HepG2 (cell line): ENCODE measurements around the gene REEP2. TPM values are rescaled to one million over a fixed set of nuclear protein-coding genes. Genes with fewer than 3 reads are reported as not detected.

Experiments used
- ATAC-seq: fragments of 200-7000 bp; cut with Tn5 transposase; 3 replicates; pipeline ENCODE4 v1.9.1; 2020; ENCODE audit warnings: mild to moderate bottlenecking, moderate library complexity
- BruUV-seq: library from RNA; stranded (reverse); fragments of 400-500 nt; replicated peaks from 2 replicates; lab custom pipeline; 2021; lab: Mats Ljungman, UMichigan
- CTCF ChIA-PET: fragments of 300-600 bp; formaldehyde crosslinking; extraction: SDS; loops from one replicate; lab custom pipeline; 2021; ENCODE audit warnings: low total read pairs, inconsistent platforms, low intra/inter-chr PET ratio; lab: Yijun Ruan, JAX
- POLR2A ChIA-PET: fragments of 350-600 bp; sonication (Branson Sonifier 250); formaldehyde crosslinking; loops from one replicate; lab custom pipeline; 2020; ENCODE audit warnings: antibody characterized with exemption, inconsistent platforms; lab: Yijun Ruan, JAX
- DNase-seq: peaks from one replicate; pipeline ENCODE4 v3.0.0-alpha.2; 2015; ENCODE audit warnings: low spot score
- FAIRE-seq: peaks from 3 replicates; lab custom pipeline; 2011; peaks lifted over from hg19 to GRCh38; lab: Jason Lieb, UNC
- H2AFZ ChIP-seq: one replicate; pipeline ENCODE4 v1.6.1; 2011; ENCODE audit warnings: low read length, inconsistent platforms
- H3K27ac ChIP-seq: fragments of 300-600 bp; 3 replicates; pipeline ENCODE4 v1.8.0; 2011; ENCODE audit warnings: mixed run types, mild to moderate bottlenecking, mixed read lengths, low read length, inconsistent platforms; ENCODE audit not compliant: insufficient read depth; ENCODE audit errors: extremely low read length
- H3K27me3 ChIP-seq, 2 experiments: fragments of 200-600 bp in 1 of 2; 2 replicates in 1 of 2; 3 replicates in 1 of 2; pipeline versions ENCODE4 v1.6.0 to v1.8.0; 2011; ENCODE audit warnings: low read length in 2 of 2, mild to moderate bottlenecking in 2 of 2, moderate library complexity in 2 of 2, inconsistent platforms in 1 of 2; ENCODE audit not compliant: insufficient read depth in 2 of 2, control insufficient read depth in 1 of 2
- H3K36me3 ChIP-seq, 2 experiments: fragments of 200-600 bp in 1 of 2; replicated peaks in 1 of 2; 2 replicates in 1 of 2; 3 replicates in 1 of 2; pipeline versions ENCODE4 v1.5.1 to v1.8.0; 2011; ENCODE audit warnings: low read length in 2 of 2, inconsistent platforms in 1 of 2; ENCODE audit not compliant: insufficient read depth in 2 of 2, control insufficient read depth in 1 of 2
- H3K4me1 ChIP-seq: 2 replicates; pipeline ENCODE4 v1.5.1; 2012; ENCODE audit warnings: low read length, inconsistent platforms; ENCODE audit not compliant: insufficient read depth
- H3K4me2 ChIP-seq: 2 replicates; pipeline ENCODE4 v1.6.0; 2011; ENCODE audit warnings: low read depth, low read length, inconsistent platforms
- H3K4me3 ChIP-seq, 3 experiments: fragments of 200-600 bp in 1 of 3; sonication (generic), shearing (Covaris generic) in 1 of 3; replicated peaks in 1 of 3; 2 replicates each; pipeline ENCODE4 v1.5.1; 2011 to 2016; ENCODE audit warnings: low read length in 3 of 3, inconsistent platforms in 2 of 3, low read depth in 2 of 3, mild to moderate bottlenecking in 2 of 3, control low read depth in 1 of 3, mixed read lengths in 1 of 3; ENCODE audit not compliant: insufficient read depth in 1 of 3
- H3K79me2 ChIP-seq: one replicate; pipeline ENCODE4 v1.6.1; 2011; ENCODE audit warnings: low read length, inconsistent platforms; ENCODE audit not compliant: insufficient read depth
- H3K9ac ChIP-seq: 2 replicates; pipeline ENCODE4 v1.6.0; 2011; ENCODE audit warnings: mild to moderate bottlenecking, low read depth, low read length, inconsistent platforms; ENCODE audit not compliant: insufficient read depth
- H3K9me3 ChIP-seq: 2 replicates; pipeline ENCODE4 v1.5.1; 2012; ENCODE audit warnings: mild to moderate bottlenecking, low read length
- H4K20me1 ChIP-seq: 2 replicates; pipeline ENCODE4 v1.6.0; 2011; ENCODE audit warnings: inconsistent platforms, mild to moderate bottlenecking, low read length, moderate library complexity; ENCODE audit not compliant: insufficient read depth
- AGO1 ChIP-seq: fragments of 200-400 bp; formaldehyde crosslinking; IDR thresholded peaks from 2 replicates; pipeline ENCODE4 v1.6.1; 2017; ENCODE audit warnings: mild to moderate bottlenecking, low read depth, low read length, moderate library complexity; ENCODE audit not compliant: poor library complexity, severe bottlenecking
- HNRNPK ChIP-seq: fragments of 200-400 bp; formaldehyde crosslinking; IDR thresholded peaks from 2 replicates; pipeline ENCODE4 v1.6.1; 2018; ENCODE audit warnings: low read length, low read depth, moderate library complexity, mild to moderate bottlenecking; ENCODE audit not compliant: poor library complexity, severe bottlenecking
- PCBP2 ChIP-seq: fragments of 200-400 bp; formaldehyde crosslinking; optimal IDR thresholded peaks from 2 replicates; pipeline ENCODE3; 2018; ENCODE audit warnings: low read length, low read depth; ENCODE audit not compliant: poor library complexity, severe bottlenecking
- POLR2A ChIP-seq, 2 experiments: IDR thresholded peaks; 2 replicates each; pipeline ENCODE4 v1.6.1; 2011; ENCODE audit warnings: low read depth in 2 of 2, low read length in 2 of 2, mild to moderate bottlenecking in 1 of 2, moderate library complexity in 1 of 2; ENCODE audit not compliant: insufficient read depth in 1 of 2
- POLR2AphosphoS2 ChIP-seq: IDR thresholded peaks from 2 replicates; pipeline ENCODE4 v1.6.1; 2011; ENCODE audit warnings: low read depth, low read length, improper control_type of control experiment
- ZSCAN20 ChIP-seq: sonication (generic); formaldehyde crosslinking; IDR thresholded peaks from 2 replicates; pipeline ENCODE4 v1.4.0; 2020; ENCODE audit warnings: missing genetic modification reagents, mild to moderate bottlenecking, borderline replicate concordance
- WGBS: methylation state at CpG from one replicate; pipeline ENCODE4 v1.1.6; 2017; ENCODE audit warnings: low lambda C conversion rate; 5-methylcytosine and 5-hydroxymethylcytosine counted together
- in situ Hi-C: cut with HindIII; loops from 2 replicates; pipeline ENCODE4 v1.10.0; 2017; ENCODE audit warnings: low pct_unique_long_range_greater_than_20kb; ENCODE audit not compliant: extremely low pct_ligation_motif_present
- intact Hi-C: fragments of 100-400 bp; cut with micrococcal nuclease; formaldehyde crosslinking; loops from one replicate; pipeline ENCODE4 v1.10.0; 2022; ENCODE audit not compliant: unreplicated experiment
- polyA plus RNA-seq, 8 experiments: library from polyadenylated mRNA; depleted of rRNA in 3 of 8; stranded (reverse) in 7 of 8; unstranded in 1 of 8; fragments of >200 nt; fragmentation: Illumina TruSeq in 4 of 8; extraction: Trizol in 4 of 8; gene quantifications; 2 replicates each; pipeline versions ENCODE4 v1.2.1 to v1.2.3, GENCODE V29; 2011 to 2016; ENCODE audit warnings: low read depth in 4 of 8, missing spikeins in 1 of 8, mixed read lengths in 1 of 8; ENCODE audit not compliant: insufficient read depth in 1 of 8
- total RNA-seq, 5 experiments: library from RNA; depleted of rRNA; stranded (reverse); fragments of >200 nt; fragmentation: Illumina TruSeq; extraction: Trizol; gene quantifications; 2 replicates each; pipeline ENCODE4 v1.2.3, GENCODE V29; 2016; ENCODE audit warnings: low read depth in 1 of 5
- TF ChIP-seq, protein P1 (sequence below): sonication (generic); formaldehyde crosslinking; IDR thresholded peaks from 2 replicates; pipeline ENCODE4 v1.5.0; 2020; ENCODE audit warnings: missing genetic modification reagents

Gene REEP2
- total and polyA plus RNA-seq, 2 of the 13 experiments (the other 11 are each of a cell fraction or from before 2014, with no cell fraction given), result 5.3 to 7.8 TPM

DNA sequence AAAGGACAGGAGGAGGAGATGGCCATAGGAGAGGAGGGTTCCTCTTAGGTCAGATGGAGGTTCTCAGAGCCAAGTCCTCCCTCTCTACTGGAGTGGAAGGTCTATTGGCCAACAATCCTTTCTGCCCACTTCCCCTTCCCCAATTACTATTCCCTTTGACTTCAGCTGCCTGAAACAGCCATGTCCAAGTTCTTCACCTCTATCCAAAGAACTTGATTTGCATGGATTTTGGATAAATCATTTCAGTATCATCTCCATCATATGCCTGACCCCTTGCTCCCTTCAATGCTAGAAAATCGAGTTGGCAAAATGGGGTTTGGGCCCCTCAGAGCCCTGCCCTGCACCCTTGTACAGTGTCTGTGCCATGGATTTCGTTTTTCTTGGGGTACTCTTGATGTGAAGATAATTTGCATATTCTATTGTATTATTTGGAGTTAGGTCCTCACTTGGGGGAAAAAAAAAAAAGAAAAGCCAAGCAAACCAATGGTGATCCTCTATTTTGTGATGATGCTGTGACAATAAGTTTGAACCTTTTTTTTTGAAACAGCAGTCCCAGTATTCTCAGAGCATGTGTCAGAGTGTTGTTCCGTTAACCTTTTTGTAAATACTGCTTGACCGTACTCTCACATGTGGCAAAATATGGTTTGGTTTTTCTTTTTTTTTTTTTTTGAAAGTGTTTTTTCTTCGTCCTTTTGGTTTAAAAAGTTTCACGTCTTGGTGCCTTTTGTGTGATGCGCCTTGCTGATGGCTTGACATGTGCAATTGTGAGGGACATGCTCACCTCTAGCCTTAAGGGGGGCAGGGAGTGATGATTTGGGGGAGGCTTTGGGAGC, 29.5 kb downstream of the REEP2 start:
- ChIA-PET CTCF (no interaction called here), POLR2A (interaction anchor here (1.4 to 1.5 kb wide), 2 partner anchors 36 to 83 kb away, joined by 3 to 4 read pairs; no protein-coding TSS in a partner anchor)
- Histone ChIP-seq H3K79me2 (peaks cover 3% of the 10 kb centered on the region), H3K9me3 (no peaks in the 10 kb centered on the region), H4K20me1 (peaks cover 3% of the 10 kb centered on the region; the same call in 1 of the 2 replicates), H3K27me3 (0 out of 5 replicates have a peak, but pooled peaks cover 0 to 2% of the 10 kb centered on the region in 2 experiments), H3K36me3 (peaks cover 0 to 7% of the 10 kb centered on the region in 2 experiments; a peak in 2 of 5 replicates), H3K4me3 (no peak overlapping the region), H3K27ac (no peak overlapping the region), H3K4me1 (peaks cover 51% of the 10 kb centered on the region), H3K9ac (no peak overlapping the region), H3K4me2 (no peak overlapping the region), H2AFZ (no peak overlapping the region)
- BruUV-seq, result no TSS peak
- FAIRE-seq, result no peak
- WGBS, result 76% methylated on average over 7 of the region's 7 CpGs
- in situ Hi-C loops, result loop anchor here (5.0 kb wide), 1 partner anchor 34 kb away; no protein-coding TSS in a partner anchor
- intact Hi-C loops, result no loop called here
- TF ChIP-seq HNRNPK (peak; percentile 27), POLR2AphosphoS2 (peak; percentile 90), PCBP2 (peak; percentile 0), AGO1 (peak; percentile 94), POLR2A (IDR thresholded peaks at IDR 0.05; ENCODE audit: insufficient read depth in 1 of 2, low read depth in 2 of 2, low read length in 2 of 2) (peak in 1 of 2 experiments; percentile 28; a peak in 1 of 4 replicates), ZSCAN20 (no peak)
- TF ChIP-seq, protein P1, sequence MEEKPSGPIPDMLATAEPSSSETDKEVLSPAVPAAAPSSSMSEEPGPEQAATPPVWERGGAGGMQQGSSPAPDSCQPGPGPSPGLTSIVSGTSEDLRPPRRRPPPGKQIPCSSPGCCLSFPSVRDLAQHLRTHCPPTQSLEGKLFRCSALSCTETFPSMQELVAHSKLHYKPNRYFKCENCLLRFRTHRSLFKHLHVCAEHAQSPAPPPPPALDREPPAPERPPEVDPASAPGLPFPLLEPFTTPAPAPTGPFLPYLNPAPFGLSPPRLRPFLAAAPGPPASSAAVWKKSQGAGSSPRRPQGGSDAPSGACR (CRISPR knock-in tag), result no peak
- DNase-seq, result no peak
- no peak for ATAC-seq
